Erythroblast (primary cell): ENCODE data around the gene ZNRF1.

Source experiments
- GATA1 ChIP-seq: IDR thresholded peaks from 2 replicates; pipeline ENCODE4 v1.6.1; 2011; ENCODE audit warnings: low read depth, mild to moderate bottlenecking, control low read depth, low read length, moderate library complexity
- POLR2A ChIP-seq: IDR thresholded peaks from 2 replicates; pipeline ENCODE4 v1.6.1; 2011; ENCODE audit warnings: mild to moderate bottlenecking, low read length

GRCh38 chr16:75099075-75099667, 100.3 kb downstream of the ZNRF1 start:
- TF ChIP-seq POLR2A, result no peak
- TF ChIP-seq GATA1, result no peak
